ENCODE data around the gene RNF7. TPM values are rescaled to one million over a fixed set of nuclear protein-coding genes. Genes with fewer than 3 reads are reported as not detected.

RNF7 gene
- total RNA-seq, 6 experiments from 2014 or later, result 31.0 to 41.1 (median 34.2) TPM

DNA sequence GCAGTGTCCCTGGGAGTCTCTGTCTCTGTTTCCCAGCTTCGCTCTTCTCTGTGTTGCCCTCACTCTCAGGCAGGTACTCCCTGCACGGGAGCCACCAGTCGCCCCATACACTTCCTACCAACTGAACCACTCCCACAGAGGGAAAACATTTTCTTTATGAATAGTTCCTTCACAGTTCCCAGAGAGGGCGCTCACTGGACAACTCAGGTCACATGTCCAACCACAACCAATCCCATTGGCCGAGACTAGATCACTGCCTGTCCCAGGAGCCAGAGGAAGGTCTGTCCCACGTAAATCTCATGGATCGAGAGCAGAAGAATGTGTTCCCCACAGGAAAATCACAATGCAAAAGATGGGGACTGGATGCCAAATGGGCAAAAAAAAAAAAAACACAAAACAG is 51.2 kb downstream of the RNF7 start:
- Histone ChIP-seq H3K36me3 (no peaks in the 10 kb centered on the region), H3K4me1 (no peaks in the 10 kb centered on the region), H3K27ac (no peak overlapping the region), H3K9me3 (no peaks in the 10 kb centered on the region), H3K27me3 (no peaks in the 10 kb centered on the region), H3K4me3 (no peak overlapping the region)
- TF ChIP-seq POLR2A (IDR thresholded peaks at IDR 0.05) (no peak), CTCF (IDR thresholded peaks at IDR 0.05) (no peak)
- 85% methylated on average over 7 of the region's 7 CpGs for WGBS (ENCODE audit: insufficient coverage, low coverage, low lambda C conversion rate, missing lambda C conversion rate)
- no peak for ATAC-seq
- intact Hi-C loops (cut with DNase I), result no loop called here
- DNase-seq, result no peak

DNA sequence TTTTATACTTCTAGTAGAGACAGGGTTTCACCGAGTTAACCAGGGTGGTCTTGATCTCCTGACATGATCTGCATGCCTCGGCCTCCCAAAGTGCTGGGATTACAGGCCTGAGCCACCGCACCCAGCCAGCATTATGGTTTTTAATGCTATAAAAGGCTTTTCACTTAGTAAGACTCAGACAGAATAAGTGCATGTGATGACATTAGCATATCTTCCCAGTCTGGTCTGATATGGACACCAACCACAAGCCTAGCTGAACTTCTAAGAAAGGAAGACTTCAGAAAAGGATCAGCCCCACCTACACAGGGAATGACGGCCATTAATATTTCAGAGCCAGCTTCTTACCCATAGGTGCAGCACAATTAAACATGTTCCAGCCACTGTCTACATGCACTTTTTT is 52.1 kb downstream of the RNF7 start:
- 88% methylated on average over 2 of the region's 4 CpGs for WGBS (ENCODE audit: insufficient coverage, low coverage, low lambda C conversion rate, missing lambda C conversion rate)
- no peaks in the 10 kb centered on the region for H3K27me3 ChIP-seq
- H3K9me3 ChIP-seq, result no peaks in the 10 kb centered on the region
- ATAC-seq (no peak), DNase-seq (no peak)
- intact Hi-C loops (cut with DNase I), result no loop called here
- H3K27ac ChIP-seq, result no peak overlapping the region
- TF ChIP-seq POLR2A (IDR thresholded peaks at IDR 0.05), result no peak
- no peak for TF ChIP-seq CTCF (IDR thresholded peaks at IDR 0.05)
- no peaks in the 10 kb centered on the region for H3K4me1 ChIP-seq
- no peaks in the 10 kb centered on the region for H3K36me3 ChIP-seq
- no peak overlapping the region for H3K4me3 ChIP-seq

DNA sequence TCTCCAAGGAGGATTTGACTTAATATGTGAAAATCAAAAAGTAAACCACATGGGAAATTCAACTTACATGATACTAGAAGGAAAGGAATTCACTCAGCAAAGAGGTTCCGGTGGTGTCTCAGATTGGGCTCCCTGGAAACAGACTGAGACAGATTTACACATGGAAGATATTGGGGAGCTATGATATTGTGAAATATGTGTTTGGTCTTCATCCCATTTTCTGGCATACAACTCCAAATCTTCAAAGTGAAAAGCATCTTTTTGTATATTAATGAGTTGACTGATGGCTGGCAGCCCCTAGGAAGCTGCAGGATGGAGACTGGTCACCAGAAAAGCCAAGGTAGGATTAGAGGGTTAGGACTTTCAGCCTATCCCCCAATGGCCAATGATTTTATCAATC is 54.4 kb downstream of the RNF7 start:
- TF ChIP-seq POLR2A (IDR thresholded peaks at IDR 0.05), result no peak
- Histone ChIP-seq H3K36me3 (no peaks in the 10 kb centered on the region), H3K27me3 (no peaks in the 10 kb centered on the region), H3K4me3 (no peak overlapping the region), H3K27ac (no peak overlapping the region), H3K4me1 (peaks cover 0 to 3% (median 0%) of the 10 kb centered on the region in 4 donors), H3K9me3 (no peaks in the 10 kb centered on the region)
- ATAC-seq (no peak), DNase-seq (no peak)
- 100% methylated on average over 1 of the region's 1 CpG for WGBS (ENCODE audit: insufficient coverage, low coverage, low lambda C conversion rate, missing lambda C conversion rate)
- intact Hi-C loops (cut with DNase I), result no loop called here

GRCh38 chr3:141793476-141794260 is 55.6 kb downstream of the RNF7 start:
- Histone ChIP-seq H3K27me3 (no peaks in the 10 kb centered on the region), H3K36me3 (no peaks in the 10 kb centered on the region), H3K27ac (no peak overlapping the region), H3K9me3 (no peaks in the 10 kb centered on the region), H3K4me3 (no peak overlapping the region), H3K4me1 (peaks cover 0 to 3% (median 0%) of the 10 kb centered on the region in 4 donors)
- TF ChIP-seq POLR2A (IDR thresholded peaks at IDR 0.05) (no peak), CTCF (IDR thresholded peaks at IDR 0.05) (no peak)
- DNase-seq (no peak), ATAC-seq (no peak)
- 81% methylated on average over 5 of the region's 8 CpGs for WGBS (ENCODE audit: insufficient coverage, low coverage, low lambda C conversion rate, missing lambda C conversion rate)
- intact Hi-C loops (cut with DNase I), result no loop called here

DNA sequence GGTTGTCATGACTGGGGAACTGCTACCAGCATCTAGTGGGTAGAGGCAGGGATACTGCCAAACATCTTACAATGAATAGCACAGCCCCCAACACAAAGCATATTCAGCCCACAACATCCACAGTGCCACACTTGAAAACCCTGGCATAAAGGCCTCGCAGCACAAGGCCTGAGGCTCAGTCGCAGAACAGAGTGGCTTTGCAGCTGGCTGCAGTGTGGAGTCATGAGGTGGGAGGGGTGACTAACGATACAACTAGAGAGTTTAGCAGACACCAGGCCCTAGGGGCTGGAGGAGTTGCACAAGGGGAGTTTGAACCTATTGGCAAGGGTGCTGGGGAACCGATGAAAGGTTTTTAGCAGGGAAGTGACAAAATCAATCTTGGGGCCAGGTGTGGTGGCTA is 57.2 kb downstream of the RNF7 start:
- DNase-seq (no peak), ATAC-seq (no peak)
- intact Hi-C loops (cut with DNase I), result no loop called here
- H3K4me1 ChIP-seq, result peaks cover 0 to 3% (median 0%) of the 10 kb centered on the region in 4 donors
- no peaks in the 10 kb centered on the region for H3K36me3 ChIP-seq
- no peak overlapping the region for H3K4me3 ChIP-seq
- TF ChIP-seq CTCF (IDR thresholded peaks at IDR 0.05) (no peak), POLR2A (IDR thresholded peaks at IDR 0.05) (no peak)
- WGBS (ENCODE audit: insufficient coverage, low coverage, low lambda C conversion rate, missing lambda C conversion rate), result 83% methylated on average over 3 of the region's 4 CpGs
- H3K9me3 ChIP-seq, result no peaks in the 10 kb centered on the region
- H3K27ac ChIP-seq, result no peak overlapping the region
- H3K27me3 ChIP-seq, result no peaks in the 10 kb centered on the region
